GM18498 (cell line): ENCODE results near the gene TPCN2.

Experiments
- ATAC-seq: cut with Tn5 transposase; IDR thresholded peaks from one replicate; pipeline ENCODE4 v1.9.1; 2021; ENCODE audit warnings: mild to moderate bottlenecking, moderate library complexity; ENCODE audit not compliant: unreplicated experiment

TPCN2 gene

DNA sequence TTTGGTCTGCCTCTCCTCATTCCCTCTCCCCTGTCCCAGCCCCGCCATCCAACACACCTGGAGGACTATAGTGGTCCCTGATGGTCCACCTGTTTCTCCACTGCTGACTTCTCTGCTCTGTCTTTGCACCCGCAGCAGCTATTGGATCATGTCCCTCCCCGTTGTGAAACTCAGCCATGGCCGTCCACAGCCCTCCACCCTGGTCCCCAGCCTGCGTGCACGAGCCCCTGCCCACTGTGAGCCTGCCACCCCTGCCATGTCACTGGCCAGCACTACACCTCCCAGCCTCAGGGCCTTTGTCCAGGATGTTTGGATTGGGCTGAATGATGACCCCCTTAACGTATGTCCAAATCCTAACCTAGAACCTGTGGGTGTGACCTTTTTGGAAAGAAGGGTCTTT, 59.3 kb downstream of the TPCN2 start:
- no peak for ATAC-seq

GRCh38 chr11:69108559-69108958, 59.8 kb downstream of the TPCN2 start:
- no peak for ATAC-seq

- ATAC-seq: no peak
These were observed 60.4 kb downstream of the TPCN2 start for GRCh38 chr11:69109101-69109500.

DNA sequence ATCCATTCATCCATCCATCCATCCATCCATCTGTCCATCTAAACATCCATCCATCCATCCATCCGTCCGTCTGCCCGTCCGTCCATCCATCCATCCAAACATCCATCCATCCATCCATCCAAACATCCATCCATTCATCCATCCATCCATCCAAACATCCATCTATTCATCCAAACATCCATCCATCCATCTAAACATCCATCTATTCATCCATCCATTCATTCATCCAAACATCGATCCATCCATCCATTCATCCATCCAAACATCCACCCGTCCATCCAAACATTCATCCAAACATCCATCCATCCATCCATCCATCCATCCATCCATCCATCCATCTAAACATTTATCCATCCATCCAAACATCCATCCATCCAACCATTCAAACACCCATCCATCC, 61.7 kb downstream of the TPCN2 start:
- no peak for ATAC-seq

GRCh38 chr11:69111624-69112542, 63.2 kb downstream of the TPCN2 start:
- ATAC-seq: no peak

GRCh38 chr11:69113226-69113625, 64.5 kb downstream of the TPCN2 start:
- no peak for ATAC-seq

DNA sequence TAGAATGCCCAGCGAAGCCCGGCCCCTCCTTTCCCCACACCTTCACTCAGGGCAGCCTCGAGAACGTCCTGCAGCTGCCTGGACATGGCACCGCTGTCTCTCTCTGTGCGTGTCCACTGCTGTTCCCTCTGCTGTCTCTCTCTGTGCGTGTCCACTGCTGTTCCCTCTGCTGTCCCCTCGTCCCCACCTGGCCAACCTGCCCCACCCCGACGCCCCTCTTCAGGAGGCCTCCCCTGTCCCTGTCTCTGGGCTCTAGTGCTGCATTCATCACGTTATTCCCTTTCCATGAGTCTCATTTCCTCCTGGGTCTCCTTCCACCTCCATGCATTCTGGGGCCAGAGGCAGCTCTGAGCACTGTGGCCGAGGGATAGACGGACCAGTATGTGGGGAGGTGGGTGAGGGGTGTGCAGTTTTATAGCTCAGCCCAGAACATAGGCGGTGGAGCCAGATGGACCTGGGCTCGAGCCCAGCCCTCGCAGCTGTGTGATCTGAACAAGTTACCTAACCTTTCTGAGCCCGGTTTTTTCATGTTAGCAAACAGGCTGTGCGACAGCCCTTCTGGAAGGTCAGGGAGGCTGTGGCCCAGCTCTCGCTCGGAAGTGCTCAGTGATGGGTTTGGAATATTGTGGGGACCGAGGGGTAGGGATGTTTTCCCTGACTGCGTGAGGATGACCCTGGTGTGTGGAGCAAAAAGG, 65.1 kb downstream of the TPCN2 start:
- no peak for ATAC-seq

DNA sequence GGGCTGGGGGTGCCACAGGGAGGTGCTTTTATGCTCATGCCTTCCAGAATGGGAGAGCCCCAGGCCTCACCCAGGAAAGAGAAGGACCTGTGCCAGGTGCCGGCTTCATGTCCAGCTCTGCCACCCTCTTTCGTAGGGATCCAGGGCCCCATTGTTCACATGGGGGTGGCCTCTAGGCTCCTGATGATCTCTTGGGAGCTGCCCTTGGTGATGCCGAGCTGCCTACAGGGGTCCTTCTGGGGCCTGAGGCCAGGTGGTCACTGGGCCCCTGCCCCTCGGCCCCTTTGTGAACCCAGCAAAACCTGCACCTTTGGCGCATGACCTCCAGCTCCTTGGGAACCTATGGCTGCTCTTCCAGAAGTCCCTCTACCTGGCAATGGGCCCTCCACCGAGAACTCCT, 65.6 kb downstream of the TPCN2 start:
- no peak for ATAC-seq

- no peak for ATAC-seq
These were observed 66.2 kb downstream of the TPCN2 start for GRCh38 chr11:69114811-69115523.

DNA sequence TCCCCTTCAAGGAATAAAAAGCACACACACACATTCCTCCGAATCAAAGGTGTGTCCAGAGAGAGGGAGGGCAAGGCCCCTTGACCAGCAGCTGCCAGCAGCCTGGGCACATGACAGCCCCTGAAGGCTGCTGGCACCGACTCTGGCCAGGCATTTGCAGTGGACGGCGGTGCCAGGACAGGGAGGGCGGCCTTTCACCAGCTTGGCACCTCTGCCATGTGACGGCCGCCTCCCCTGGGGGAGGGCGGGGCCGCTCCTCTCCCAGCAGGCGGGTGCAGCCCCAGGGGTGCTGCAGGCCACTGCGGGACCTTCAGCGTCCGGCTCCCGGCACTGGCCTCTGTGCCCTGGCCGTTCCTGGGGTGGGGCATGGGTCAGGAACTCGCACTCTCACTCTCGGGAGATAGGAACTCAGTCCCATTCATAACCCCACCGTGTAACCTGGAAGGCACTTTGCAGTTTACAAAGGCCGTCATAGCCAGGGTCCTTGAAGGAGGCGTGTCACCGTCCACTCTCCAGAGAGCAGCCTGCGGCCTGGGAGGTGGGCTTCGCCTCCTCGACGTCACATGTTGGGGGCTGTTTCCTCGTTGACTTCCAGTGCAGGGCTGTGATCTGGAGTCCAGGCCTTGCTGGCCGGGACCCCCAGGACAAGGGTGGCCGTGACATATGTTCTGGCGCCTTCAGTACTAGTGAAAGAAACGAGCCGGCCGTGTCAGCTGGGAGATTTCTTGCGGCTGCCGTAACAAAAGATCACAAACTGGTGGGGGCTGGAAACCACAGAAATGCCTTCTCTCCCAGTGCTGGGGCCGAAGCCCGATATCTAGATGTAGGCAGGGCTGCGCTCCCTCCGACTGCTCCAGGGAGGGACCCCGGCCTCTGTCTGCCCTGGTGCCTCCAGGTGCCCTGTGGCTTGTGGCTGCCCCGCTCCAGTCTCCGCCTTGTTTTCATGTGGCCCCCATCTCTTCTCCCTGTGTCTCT, 67.1 kb downstream of the TPCN2 start:
- ATAC-seq: no peak

DNA sequence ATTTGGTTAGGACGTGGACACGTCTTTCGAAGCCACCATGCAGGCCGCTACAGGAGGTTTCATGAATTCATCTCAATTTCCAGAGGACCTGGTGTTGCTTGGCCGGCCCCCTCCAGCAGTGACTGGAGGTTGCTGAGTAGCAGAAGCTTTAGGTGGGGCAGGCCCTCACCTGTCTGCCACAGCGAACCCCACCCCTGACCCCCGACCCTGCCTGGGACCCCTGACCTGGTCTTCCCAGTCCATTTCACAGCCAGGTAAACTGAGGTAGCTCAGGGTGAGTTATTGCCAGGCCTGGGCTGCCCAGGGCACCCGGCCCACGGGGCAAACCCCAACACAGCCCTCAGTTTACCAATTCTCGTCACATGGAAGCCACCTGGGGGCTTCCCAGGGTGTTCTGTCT, 67.9 kb downstream of the TPCN2 start:
- no peak for ATAC-seq

- ATAC-seq: no peak
These were observed 70.5 kb downstream of the TPCN2 start for GRCh38 chr11:69119190-69119589.

- ATAC-seq: no peak
These were observed 71.6 kb downstream of the TPCN2 start for GRCh38 chr11:69120096-69120875.

- ATAC-seq: no peak
These were observed 72.3 kb downstream of the TPCN2 start for GRCh38 chr11:69121021-69121420.

DNA sequence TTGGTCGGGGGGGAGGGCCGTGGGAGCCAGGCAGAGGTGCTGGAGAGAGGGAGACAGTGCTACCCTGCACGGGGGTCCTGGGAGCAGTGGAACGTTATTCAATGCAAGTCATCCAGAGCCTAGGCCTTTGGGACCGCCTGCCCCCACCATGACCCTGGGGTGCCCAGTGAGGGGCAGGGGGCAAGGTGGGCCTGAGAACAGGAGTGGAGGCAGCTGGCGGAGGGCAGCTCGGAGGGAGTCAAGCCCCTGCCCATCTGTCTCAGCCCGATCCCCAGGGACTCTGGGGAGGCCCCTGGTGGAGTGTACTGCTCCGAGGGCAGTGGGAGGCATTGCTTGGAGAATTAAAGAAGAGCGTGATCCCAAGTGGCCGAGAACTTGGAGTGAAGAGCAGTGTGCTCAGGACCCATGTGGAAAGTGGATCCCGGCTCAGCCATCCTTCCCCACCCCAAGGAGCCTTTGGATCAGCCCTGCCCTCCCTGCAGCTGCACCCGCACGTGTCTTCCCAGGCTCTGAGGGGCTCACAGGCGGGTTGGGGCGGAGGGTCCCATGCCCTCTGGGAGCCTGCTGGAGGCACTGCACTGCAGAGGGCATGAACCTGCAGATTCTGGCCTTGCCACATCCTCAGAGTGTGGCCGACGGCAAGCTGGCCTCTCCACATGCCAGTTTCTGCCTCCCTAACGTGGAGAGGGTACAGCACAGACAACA, 73.0 kb downstream of the TPCN2 start:
- no peak for ATAC-seq

DNA sequence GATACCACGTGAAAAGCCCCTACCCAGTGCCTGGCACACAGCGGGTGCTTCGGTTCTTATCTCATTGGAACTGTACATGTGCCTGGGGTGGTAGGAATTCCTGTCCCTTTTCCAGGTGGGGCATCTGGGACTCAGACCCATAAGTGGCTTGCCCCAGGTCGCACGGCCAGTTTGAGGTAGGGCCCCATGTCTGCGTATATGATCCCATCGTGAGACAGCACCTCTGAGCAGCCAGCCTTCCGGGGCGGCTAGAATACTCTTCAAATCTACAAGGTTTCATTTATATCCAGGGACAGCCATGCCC, 73.5 kb downstream of the TPCN2 start:
- ATAC-seq: no peak

GRCh38 chr11:69122630-69123431, 74.1 kb downstream of the TPCN2 start:
- ATAC-seq: no peak
